ENCODE results near the gene TCTN2. TPM values are rescaled to one million over a fixed set of nuclear protein-coding genes. Genes with fewer than 3 reads are reported as not detected.

The TCTN2 gene
- 6.1 and 7.2 TPM in 2 replicates for total RNA-seq

DNA sequence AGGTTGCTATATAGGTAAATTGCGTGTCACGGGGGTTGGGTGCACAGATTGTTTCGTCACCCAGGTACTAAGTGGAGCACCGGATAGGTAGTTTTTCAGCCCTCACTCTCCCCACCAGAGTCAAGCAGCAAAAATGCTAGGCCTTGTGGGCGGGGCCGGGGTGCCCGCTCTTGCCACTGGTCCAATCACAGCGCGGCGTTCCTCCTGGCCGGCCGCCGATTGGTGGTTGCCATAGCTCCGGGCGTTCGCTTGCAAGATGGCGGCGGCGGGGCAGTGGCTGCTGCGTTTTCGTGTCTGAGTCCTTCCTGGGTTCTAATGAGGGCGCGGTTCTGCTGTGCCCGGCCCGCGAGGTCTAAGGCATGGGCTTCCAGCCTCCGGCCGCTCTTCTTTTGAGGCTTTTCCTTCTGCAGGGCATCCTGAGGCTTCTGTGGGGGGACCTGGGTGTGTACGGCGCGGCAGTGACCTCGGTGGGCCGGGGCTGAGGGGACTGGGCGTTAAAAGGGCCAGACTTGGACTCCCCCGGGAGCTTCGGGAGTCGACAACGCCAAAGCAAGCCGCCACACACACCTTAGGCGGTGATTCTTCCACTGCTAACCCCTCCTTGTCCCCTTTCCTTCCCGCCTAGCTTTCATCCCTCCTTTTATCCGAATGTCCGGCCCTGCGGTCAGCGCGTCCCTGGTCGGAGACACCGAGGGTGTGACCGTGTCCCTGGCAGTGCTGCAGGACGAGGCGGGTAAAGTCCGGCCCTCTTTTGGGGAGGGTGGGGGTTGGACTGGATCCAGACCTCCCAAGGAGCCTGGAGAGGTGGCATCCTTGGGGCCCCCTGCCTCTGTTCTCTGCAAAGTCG lies at the start of gene TCTN2:
Gene TCTN2, plus strand, starts transcription at position 232 of the 847 bp plus-strand sequence. Its CDS starts 128 bp downstream, at position 360.

DNA sequence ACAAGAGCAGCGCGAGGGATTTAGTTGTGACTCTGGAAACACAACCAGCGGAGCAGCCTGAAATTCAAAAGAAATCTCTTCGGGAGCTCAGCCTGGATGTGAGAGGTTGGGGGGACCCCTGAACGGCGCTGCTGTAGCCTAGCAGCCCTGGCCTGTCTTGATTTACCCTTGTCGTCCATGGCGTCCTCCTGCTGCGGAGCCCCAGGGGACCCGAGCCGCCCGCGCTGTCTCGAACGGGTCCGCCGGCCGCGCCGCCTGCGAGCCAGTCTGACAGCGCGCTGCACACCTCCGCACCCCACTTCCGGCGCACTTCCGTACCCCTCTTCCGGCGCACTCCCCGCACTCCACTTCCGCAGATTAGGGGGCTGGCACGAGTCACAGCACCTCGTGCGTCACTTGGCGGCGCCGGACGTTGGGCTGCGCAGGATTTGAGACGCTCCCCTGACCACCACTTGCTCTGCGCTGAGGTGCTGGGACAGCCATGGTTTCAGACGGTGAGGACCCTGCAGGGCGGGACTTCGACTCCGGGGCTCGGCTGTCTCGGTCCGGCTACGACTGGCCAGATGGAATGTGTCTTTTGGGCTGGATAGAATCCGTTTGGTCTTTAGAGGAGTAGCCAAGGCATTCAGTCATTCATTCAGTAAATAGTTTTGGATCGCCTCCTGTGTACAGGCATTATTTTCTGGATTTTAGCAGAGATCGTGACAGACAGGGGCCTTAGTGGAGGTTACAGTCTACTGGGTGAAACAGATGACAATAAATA lies 37.4 kb upstream of the TCTN2 start, which contains the start of the genes EIF2B1 and GTF2H3:
Gene EIF2B1, minus strand, starts transcription at position 308 of the 763 bp plus-strand sequence. Its CDS starts 129 bp downstream, at position 179.
Gene GTF2H3, plus strand, starts transcription at position 451 of the 763 bp plus-strand sequence. Its CDS starts 31 bp downstream, at position 482.

Other genes with a start within 250 kb of the TCTN2 start
- gene RILPL2, start 234.4 kb upstream of the TCTN2 start, total RNA-seq = 7.1 and 7.4 TPM in 2 replicates
- 7.8 and 13.4 TPM in 2 replicates for gene SNRNP35, start 213.0 kb upstream of the TCTN2 start, total RNA-seq
- 14.0 and 19.2 TPM in 2 replicates for gene RILPL1, start 137.4 kb upstream of the TCTN2 start, total RNA-seq
- gene TMED2, start 86.6 kb upstream of the TCTN2 start, total RNA-seq = 142 and 206 TPM in 2 replicates
- 8.8 and 17.0 TPM in 2 replicates for gene DDX55, start 69.0 kb upstream of the TCTN2 start, total RNA-seq
- 59.9 and 76.3 TPM in 2 replicates for gene EIF2B1, start 37.4 kb upstream of the TCTN2 start, total RNA-seq
- 24.3 and 27.2 TPM in 2 replicates for gene GTF2H3, start 37.3 kb upstream of the TCTN2 start, total RNA-seq
- 7.9 and 13.2 TPM in 2 replicates for gene ATP6V0A2, start 41.2 kb downstream of the TCTN2 start, total RNA-seq
- 0.17 and 0.35 TPM in 2 replicates for gene DNAH10, start 91.2 kb downstream of the TCTN2 start, total RNA-seq